ENCODE measurements around the gene TTC28.
"Not testable (repeated sequence)": the region's sequence is repeated elsewhere in the genome, so short reads cannot be mapped to it uniquely, and the experiment has no call there.

TTC28 gene

DNA sequence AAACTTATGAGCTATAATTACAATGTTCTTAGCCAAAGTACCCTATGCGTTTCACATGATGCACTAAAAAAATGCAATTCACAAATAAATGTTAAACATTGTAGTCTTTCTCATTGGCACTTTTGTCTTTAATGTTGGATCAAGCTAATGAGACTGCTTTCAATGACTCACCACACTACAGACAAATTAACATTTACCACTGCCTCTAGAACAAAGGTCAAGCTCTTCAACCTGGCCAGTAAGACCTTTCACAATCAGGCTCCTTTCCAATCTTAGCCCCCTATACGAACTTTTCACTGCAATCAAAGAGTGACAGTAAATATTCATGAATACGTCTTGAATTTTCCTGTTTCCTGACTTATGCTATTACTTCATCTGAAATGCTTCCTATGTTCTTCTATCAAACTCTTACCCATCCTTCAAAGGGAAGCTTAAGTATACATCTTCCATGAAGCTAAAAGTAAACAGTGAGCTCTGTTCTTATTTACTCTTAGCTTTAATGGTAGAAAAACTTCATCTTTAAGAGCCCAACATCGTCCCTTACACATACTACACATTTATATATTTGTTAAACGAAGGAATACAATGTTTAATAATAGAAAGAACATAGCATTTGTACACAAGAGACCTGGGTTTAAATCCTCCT lies 433.9 kb downstream of the TTC28 start:
- in situ Hi-C loops (cut with MboI; ENCODE audit: low sequenced_read_pairs): no loop called here

DNA sequence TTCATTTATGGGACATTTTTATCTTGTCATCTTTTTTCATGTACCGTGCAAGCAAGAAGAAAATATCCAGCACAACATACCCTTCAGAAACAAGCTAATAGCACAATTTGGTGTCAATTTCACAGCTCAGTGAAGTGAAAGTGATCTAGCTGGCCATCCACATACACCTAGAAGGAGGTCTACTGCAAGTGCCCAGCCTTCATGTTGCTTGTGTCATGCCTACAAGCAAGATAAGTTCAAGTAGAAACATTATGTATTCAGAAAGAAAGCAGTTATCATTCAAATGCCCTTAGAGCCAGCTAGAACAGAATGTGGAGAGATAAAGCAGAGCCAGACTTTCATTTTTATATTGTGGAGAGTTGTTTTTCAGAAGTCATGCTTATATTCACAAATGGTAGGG lies 434.9 kb downstream of the TTC28 start:
- in situ Hi-C loops (cut with MboI; ENCODE audit: low sequenced_read_pairs): no loop called here

DNA sequence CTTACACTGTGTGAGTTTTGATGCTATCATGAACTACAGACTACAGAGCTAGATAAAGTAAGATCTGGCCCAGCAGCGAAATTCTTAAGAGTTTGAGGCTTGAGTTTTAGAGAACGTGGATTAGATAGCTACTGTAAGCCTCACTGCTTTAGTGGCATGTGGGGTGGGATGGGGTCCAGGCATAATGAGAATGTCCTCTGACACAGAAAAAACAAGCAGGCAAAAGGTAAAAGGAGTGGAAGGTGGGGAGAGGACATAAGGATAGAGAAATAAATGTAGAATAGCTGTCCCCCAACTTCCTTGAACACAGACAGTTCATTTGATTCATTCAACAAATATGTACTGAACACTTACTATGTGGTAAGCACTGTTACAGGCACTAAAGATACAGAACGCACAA lies 436.1 kb downstream of the TTC28 start:
- in situ Hi-C loops (cut with MboI; ENCODE audit: low sequenced_read_pairs): no loop called here

DNA sequence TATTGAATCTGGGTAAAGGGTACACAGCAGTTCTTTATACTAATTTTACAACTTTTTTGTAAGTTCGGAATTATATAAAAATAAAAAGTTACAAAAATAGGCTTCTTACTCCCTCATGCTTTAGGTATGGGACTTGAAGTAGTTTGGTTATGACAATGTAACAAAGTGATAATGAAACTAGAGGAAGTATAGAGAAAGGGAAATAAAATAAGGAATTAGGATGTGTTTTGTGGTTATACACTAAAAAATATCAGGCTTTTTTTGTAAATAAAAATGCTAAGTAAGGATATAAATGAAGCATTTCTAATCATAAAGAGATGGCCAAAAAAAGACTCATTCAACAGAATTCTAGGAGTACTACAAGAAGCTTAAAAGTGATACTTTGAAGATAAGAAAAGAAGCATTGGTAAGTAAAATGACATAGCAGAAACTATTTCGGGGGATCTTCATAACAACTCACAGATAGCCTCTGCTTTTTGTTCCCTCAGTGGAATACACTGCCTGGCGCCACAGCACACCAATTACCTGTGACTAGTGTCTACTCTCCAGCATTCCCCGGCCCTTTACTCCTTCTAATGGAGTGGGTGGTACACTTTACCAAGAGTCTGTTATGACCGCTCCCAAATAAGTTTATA lies 437.9 kb downstream of the TTC28 start:
- in situ Hi-C loops (cut with MboI; ENCODE audit: low sequenced_read_pairs): no loop called here

DNA sequence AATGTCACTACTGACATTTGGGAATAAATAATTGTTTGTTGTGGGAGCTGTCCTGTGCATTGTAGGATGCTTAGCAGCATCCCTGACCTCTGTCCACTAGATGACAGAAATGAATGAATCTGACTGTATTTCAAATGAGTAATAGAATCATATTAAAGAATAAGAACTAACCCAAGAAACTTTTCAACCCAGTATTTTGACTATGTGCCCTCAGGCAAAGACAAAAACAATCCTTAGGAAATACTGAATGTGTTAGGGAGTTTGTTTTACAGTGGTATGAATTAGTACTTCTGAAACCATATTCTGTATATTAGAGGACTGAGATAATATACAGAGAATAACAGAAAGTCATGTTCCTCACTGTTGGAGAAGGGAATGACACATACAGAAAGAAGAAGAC lies 439.7 kb downstream of the TTC28 start:
- in situ Hi-C loops (cut with MboI; ENCODE audit: low sequenced_read_pairs): no loop called here

DNA sequence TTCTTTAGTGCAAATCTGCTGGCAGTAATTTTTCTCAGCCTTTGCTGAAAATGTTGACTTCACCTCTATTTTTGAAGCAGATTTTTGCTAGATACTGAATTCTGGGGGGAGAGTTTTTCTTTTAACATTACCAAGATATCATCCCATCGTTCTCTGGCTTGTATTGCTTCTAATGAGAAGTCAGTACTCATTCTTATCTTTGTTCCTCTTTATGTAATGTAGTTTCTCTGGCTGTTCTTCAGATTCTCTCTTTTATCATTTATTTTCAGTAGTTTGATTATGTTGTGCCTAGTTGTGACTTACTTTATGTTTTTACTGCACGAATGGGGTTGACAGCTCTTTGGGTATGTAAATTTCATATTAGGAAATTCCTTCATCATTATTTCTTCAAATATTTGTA lies 441.9 kb downstream of the TTC28 start:
- in situ Hi-C loops (cut with MboI; ENCODE audit: low sequenced_read_pairs): no loop called here

DNA sequence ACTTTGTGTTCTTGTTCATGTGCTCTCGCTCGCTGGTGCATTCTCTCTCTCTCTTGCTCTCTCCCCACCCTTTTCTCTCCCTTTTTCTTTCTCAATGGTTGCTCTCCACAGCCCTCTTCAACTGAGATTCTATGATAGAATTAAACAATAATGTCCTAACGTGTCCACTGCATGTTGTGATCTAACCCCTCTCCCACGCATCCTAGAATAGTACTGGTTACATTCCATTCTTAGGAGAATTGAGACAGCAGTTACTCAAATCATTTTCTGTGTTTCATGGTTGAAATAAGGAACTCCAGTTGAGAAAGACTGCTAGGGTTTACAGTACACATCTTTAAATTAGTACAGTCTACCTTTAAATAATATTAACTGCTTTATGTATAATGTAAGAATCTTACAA lies 442.5 kb downstream of the TTC28 start:
- in situ Hi-C loops (cut with MboI; ENCODE audit: low sequenced_read_pairs): no loop called here

DNA sequence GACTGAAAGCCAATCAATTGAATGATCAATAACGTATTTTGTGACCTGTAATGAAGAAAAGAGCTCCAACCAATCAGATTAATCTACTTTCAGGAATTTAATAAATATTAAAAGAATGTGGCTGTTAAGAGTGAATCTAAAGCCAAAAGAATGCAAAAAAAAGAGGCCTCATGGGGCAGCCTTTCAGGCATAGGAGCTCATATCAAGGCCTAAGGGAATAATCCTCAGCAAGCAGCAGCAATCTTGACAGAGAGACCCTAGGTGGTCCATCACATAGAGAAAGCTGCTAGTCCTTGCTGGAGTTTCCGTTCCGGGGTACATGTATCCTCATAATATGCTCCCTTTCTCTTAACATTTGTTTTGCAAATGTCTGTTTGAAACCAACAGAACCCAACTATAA lies 447.4 kb downstream of the TTC28 start:
- in situ Hi-C loops (cut with MboI; ENCODE audit: low sequenced_read_pairs): no loop called here

DNA sequence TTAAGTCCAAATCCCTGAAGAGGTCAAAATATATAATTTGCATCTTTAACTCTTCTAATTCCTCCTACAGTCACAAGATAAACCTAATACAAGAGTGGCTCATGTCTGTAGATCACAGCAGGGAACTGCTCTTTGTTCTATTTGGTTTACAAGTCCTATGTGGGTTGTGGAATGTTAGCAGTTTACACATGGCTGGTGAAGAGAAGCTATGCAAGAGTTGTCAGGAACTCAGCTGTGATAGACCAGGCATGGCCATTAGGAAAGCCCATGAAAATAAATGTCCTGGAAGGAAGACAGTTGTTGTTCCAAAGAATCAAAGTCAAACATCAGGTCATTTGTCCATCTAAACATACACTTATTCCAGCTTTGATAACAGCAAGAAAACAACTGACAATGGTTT lies 448.2 kb downstream of the TTC28 start:
- in situ Hi-C loops (cut with MboI; ENCODE audit: low sequenced_read_pairs): no loop called here

DNA sequence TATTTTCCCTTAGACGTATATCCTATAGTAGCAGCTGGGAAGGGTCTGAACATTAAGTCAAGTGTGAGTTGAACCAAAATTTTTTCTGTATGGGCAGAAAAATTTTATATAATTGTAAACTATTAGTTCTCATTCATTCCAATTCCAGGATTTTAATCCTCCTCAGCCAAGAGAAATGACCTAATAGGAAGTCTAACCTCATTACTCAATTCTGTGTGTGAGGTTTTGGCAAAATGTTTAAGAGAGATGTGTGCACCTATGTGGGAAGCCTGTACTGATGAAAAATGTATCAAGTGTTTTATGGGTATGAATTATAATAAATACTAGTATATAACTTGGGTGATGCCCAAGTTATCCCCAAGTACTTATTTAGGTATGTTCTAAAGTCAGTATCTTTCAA lies 449.0 kb downstream of the TTC28 start:
- in situ Hi-C loops (cut with MboI; ENCODE audit: low sequenced_read_pairs): no loop called here

DNA sequence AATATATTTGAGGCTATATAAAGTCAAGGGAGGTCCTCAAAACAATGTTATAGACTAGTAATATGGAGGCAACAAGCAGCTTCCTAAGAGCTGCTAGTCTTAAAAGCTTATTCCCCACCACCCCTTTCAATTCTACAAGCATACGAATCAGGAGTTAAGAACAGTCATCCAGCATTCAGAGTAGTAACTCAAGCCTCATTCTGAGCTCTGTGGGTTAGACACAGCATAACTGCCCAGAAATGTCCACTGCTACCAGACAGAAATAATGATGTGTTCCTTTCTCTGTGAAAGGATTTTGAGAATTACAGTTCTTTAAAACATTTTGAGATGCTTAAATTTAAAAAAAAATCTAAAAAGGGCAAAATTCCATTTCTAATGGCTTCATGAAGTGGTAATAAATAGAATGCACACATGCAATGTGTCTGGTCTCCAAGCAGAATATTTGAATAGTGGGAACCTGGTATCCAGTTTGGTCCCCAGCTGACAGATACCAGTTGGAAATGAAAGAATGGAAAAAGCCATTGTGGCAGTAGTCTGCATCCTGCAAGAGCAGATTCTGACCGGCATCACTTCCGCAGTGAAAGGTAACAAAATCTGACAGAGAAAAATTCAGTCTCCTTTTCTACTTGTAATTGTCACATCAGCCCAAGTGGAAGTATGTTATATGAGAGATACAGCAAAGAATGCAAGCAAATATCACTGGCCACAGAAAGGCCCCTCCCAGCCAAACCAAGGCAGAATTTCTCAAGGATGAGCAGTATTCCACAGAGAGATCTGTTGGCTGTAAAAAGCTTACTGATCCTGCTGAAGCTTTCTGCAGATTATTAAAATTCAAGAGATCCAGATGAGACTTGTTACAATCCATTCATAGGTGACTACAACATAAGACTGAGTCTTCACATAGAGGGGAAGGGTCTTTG lies 449.8 kb downstream of the TTC28 start:
- in situ Hi-C loops (cut with MboI; ENCODE audit: low sequenced_read_pairs): no loop called here

DNA sequence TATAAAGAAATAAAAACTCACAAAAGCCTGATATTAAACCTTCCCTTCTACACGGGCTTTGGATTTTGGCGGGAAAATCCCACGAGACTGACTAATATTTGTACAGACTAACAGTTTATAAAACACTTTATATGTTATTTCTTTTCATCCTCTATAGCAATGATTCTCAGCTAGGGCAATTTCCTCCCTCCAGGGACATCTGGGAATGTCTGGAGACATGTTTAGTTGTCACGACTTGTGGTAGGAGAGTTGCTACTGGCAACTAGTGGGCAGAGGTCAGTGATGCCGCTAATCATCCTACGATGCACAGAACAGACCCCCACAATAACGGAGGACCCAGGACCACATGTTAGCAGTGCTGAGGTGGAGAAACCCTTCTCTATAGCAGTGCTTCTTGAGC lies 455.8 kb downstream of the TTC28 start:
- in situ Hi-C loops (cut with MboI; ENCODE audit: low sequenced_read_pairs): no loop called here

DNA sequence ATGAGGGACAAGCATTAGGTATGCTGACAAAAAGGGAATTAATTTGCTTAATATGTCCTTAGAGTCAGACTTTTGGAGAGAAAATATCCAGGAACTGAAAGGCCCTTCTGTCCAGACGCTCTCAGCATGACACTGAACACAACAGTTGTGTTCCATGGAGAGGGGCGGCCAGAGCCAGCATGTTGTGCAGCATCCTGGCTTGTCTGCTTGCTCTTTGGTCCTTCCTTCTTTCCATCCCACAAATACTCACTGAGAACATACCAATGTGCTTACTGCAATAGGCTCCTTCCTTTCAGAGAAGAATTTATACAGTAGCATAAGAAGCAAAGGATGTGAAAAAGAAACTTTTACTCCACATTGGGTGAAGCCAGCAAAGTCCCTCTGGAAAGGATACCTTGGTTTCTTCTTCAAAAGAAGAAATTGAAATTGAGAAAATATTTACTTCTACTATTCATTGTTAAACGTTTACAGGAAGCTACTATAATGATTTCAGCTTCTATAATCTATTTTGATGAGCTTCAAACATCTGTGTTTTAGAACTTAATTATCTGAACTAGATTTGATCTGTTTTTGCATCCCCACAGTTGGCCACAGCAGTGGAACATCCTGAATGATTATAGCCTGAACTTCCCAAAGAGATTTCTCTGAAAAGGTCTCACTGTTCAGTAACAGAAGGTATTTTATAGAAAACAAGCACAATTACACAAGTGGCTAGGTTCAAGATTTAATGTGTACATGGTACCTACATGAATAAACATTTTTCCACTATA lies 456.5 kb downstream of the TTC28 start:
- in situ Hi-C loops (cut with MboI; ENCODE audit: low sequenced_read_pairs): no loop called here

DNA sequence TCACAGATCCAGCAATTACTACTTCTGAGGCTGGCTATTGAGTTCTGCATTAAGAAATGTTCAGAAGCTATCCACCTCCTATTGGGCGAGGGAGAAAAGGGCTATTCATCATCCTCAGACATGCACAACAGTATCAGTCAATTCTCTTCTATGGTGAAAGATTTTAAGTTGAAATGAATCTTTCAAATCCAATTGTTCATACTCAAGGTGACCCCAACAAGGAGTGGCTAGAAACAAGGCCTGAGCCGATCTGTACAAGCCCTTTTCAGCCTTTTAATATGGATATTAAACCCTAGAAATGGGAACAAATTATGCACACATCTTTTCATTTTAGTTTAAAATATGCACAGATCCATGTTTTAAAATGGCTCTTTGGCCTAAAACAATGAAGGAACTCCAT lies 457.1 kb downstream of the TTC28 start:
- in situ Hi-C loops (cut with MboI; ENCODE audit: low sequenced_read_pairs): no loop called here

DNA sequence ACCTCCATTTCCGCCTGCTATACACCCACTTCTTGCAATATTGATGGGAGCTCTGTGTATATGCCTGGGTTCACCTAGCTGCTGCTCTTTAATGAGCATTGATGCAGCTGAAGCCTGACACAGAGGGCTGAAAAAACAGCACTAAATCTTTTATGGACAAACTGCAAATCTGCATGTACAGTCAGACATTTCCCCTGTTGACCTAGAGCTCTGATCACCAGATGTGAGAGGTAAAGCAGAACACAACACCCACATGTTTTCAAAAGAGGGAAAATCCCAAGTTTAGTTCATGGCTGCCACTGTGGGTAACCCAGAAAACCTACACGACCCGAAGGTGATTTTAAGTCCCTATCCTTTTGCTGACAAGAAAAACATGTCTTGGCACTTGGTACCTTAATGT lies 457.6 kb downstream of the TTC28 start:
- in situ Hi-C loops (cut with MboI; ENCODE audit: low sequenced_read_pairs): no loop called here

DNA sequence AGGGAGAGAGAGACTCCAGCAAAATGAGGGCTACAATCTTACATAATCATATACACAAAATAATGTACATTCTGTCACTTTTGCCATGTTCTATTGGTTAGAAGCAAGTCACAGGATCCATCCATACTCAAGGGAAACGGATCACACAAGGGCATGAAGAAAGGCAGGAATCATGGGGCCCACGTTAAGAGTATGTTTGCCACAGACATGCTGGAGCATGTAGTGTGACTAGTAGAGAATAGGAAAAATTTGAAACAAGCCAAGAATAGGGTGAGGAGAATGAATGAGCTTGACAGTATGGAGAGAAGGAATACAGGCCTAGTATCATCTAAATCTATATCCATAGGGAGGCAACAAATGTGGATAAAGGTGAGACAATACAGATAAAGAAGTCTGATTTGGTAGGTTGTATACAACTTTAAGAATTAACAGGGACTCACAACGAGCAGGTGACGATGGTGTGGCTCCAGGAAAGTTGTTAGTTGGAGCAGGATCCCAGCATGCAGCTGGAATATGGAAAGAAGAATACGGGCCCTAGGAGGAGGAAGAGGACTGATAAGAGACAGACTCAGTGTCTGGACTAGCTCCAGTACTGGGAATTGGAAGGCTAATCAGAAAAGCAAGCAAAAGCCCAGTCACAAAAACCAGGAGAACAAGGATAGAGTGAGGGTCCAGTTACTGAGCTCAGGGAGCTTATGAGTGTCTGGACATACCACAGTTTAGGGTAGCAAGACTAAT lies 458.8 kb downstream of the TTC28 start:
- in situ Hi-C loops (cut with MboI; ENCODE audit: low sequenced_read_pairs): no loop called here

DNA sequence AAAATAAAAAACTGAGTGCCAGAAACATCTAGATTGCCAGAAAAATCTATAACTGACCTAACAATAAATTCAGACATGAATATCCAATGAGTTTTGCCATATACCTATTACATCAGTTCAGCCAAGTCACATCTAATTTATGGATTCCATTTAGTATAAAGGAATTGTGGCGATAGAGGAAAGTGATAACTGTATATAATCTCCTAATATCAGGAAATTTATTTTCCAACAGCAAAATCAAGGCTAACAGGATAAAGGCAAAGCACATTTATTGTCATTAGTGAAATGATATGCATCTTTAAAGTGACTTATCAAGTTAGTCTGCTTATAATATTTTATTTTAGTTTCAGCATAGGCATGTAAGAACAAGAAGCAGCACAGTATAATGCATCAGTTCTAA lies 462.4 kb downstream of the TTC28 start:
- in situ Hi-C loops (cut with MboI; ENCODE audit: low sequenced_read_pairs): no loop called here

DNA sequence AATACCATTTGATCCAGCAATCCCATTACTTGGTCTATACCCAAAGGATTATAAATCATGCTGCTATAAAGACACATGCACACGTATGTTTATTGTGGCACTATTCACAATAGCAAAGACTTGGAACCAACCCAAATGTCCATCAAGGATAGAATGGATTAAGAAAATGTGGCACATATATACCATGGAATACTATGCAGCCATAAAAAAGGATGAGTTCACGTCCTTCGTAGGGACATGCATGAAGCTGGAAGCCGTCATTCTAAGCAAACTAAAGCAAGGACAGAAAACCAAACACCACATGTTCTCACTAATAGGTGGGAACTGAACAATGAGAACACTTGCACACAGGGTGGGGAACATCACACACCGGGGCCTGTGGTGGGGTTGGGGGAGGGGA lies 464.9 kb downstream of the TTC28 start:
- in situ Hi-C loops (cut with MboI; ENCODE audit: low sequenced_read_pairs): not testable (repeated sequence)

DNA sequence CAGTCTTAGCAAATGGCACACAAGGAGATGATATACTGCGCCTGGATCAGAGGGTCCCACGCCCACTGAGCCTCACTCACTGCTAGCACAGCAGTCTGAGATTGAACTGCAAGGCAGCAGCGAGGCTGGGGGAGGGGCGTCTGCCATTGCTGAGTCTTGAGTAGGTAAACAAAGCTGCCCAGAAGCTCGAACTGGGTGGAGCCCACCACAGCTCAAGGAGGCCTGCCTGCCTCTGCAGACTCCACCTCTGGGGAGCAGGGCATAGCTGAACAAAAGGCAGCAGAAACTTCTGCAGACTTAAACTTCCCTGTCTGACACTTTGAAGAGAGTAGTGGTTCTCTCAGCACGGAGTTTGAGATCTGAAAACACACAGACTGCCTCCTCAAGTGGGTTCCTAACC lies 470.2 kb downstream of the TTC28 start:
- in situ Hi-C loops (cut with MboI; ENCODE audit: low sequenced_read_pairs): not testable (repeated sequence)

DNA sequence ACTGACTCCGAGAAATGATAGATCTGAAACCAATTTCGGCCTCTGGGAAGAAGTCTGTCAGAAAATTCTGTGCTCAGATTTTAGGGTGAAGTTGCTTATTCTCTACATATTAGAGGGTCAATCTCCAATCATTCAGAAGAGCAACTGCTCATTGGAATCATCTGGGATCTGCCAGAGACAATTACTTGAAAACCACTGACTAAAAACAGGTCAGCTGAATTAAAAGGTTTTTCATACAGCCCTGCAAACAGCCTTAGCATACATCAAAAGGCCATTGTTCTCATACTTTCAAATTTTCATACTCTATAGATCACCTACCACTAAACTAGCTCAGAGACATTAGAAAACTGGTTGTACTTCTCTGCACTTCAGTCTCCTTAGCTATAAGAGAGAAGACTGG lies 470.9 kb downstream of the TTC28 start:
- in situ Hi-C loops (cut with MboI; ENCODE audit: low sequenced_read_pairs): no loop called here

DNA sequence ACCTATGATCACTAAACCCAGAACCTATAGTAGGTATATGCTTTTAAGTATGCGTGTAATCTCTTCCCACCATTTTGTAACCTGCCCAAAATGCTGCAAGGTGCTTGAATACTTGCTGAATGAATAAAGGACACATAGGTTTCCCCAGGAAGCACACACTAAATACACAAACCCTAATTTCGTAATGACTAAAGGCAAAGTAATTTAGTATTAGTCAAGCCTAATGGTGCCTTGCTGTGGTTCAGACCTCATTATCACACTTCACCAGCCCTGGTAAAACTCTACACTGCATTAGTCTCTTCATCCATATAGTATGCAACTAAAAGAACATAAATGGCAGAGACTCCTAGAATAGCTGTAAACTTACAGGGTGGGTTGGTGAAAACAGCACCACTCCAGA lies 471.6 kb downstream of the TTC28 start:
- in situ Hi-C loops (cut with MboI; ENCODE audit: low sequenced_read_pairs): no loop called here
